Limb (tissue), 2 donors: ENCODE data around the gene MYO10.

ENCODE experiments used
- DNase-seq, 2 donors: peaks; one replicate each; pipeline ENCODE4 v3.0.0-alpha.2; 2016; ENCODE audit errors: extremely low spot score in 2 of 2

MYO10 gene

DNA sequence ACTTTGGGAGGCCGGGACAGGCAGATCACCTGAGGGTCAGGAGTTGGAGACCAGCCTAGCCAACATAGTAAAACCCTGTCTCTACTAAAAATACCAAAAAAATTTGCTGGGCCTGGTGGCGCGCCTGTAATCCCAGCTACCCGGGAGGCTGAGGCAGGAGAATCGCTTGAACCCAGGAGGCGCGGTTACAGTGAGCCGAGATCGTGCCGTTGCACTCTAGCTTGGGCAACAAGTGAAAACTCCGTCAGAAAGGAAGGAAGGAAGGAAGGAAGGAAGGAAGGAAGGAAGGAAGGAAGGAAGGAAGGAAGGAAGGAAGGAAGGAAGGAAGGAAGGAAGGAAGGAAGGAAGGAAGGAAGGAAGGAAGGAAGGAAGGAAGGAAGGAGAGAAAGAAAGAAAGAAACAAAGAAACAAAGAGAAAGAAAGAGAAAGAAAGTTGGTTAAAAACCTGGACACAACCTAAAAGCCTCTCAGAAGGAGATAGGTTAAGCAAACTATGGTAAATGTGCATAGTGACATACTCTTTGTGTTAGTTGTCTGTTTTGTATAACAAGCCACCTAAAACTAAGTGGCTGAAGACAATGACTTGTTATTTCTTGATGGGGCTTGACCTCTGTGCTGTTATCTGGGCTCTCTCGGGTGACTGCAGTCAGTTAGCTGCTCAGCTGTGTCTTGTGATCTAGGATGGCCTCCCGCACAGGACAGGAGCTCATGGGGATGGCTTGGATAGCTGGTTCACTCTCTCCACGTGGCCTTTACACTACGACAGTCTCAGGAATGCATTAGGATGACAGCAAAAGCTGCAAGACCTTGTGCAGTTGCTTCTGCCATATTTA, 8.0 kb upstream of the MYO10 start:
- DNase-seq = no peak

- DNase-seq = no peak
Observed at GRCh38 chr5:16937503-16938161, 1.5 kb upstream of the MYO10 start.

- no peak for DNase-seq
Observed at GRCh38 chr5:16936989-16937438, 926 bp upstream of the MYO10 start.

GRCh38 chr5:16935231-16936149, 598 bp downstream of the MYO10 start:
- DNase-seq = no peak

DNA sequence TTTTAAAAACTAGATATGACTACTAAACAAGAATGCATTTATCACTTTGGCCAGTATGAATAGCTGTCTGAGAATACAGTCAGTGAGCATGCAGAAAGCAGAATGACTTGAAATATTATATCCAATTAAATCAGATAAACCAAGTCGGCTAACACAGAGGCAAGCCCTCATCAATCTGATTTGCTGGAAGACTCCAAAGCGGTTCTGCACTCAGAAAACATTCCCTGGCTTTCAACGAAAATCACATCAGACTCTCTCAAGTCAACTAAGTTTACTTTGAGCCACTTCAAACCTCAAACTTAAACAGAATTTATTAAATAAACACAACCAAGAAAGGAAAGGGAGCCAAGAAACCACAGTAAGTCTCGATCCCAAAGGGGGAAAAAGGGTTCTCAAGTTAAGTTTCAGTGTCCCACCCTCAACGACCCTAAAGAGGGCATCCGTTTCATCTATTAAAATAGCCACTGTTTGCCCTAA, 1.4 kb downstream of the MYO10 start:
- no peak for DNase-seq

DNA sequence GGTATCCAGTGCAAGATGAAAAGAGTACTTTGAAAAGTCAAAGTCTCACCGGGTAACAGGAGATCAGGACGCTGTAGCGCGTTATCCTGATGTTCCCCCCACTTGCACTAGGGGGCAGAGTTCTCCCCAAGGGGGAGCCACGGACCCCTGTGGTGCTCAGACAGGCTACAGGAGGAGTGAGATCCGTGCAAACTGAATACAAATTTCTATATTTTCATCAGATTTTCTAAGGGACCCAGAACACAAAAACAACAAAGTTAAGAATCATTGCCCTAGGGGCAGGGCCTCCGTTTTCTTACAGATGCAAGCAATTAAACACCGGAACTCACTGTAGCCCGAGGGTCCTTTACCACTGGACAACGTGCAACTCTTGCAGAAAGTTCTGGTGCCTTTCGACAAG, 2.0 kb downstream of the MYO10 start:
- DNase-seq = peak; percentile 74 to 83

DNA sequence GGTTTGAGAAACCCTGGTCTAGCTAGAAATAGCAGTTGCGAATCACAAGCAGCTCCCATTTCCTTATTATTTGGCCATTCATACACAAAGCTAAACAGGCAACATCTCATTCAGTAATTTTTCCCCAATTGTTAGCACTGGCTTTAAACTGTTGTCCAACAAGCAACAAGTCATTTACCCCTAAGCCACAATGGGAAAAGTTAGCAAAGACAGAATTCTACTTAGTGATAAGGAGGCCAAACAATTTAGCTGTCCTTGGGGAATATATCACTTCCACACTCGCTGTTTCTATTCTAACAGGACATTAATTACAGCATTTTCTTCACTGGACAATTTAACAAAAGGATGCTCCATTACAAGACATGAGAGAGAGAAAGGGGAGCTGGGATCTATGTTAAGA, 2.8 kb downstream of the MYO10 start:
- no peak for DNase-seq

GRCh38 chr5:16932401-16932800, 3.7 kb downstream of the MYO10 start:
- DNase-seq = no peak

DNA sequence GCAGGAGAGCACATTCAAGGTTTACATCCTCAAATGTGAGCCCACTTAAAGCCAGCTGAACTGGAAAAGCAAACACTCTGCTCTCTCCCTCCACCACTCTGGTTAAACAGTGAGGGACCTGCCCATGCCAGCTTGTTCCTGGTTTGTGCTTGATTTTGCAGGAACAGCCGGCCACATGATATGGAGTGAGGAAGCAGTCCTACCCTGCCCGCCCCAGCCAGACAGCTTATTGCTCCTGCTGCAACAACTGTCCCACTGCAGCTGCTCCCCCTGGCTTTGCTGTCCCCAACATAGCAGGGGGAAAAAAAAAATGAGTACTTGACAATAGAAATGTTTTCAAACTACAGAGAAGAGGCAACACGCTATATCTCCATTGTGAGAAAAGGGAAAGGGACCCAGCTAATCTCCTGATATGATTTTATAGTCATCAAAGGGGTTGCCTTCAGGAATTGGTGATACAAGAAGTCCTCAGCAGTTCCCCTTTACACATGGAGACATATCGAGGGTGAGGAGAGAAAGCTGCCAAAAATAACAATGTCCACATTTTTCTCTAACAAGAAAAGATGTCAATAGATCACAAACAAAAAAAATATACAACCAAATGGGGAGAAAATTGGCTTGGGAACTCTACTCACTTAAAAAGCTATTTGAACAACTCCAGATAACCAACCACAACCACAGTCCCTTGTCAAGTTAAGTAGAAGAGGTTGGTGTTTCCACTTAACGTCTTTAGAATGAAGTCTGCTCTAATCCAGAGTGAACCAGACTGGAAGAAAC, 4.6 kb downstream of the MYO10 start:
- peak in 1 of 2 donors; percentile 43 for DNase-seq

DNA sequence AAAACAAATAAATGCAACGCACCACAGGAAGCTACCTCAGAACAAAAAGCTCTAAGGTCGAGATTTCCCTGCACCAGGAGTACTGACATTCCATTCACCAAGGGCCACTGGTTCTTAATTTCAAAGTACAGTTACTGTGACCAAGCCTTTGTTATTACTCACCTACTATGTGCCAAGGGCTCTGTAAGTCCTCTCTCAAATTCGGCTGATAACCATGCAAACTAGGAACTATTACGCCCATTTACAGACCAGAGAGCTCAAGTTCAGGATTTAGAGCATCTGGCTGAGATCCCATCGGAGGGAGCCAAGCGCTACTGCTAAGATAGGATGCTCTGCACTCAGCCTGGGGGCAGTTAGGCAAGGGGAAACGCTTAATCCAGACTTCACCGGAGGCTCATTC, 5.6 kb downstream of the MYO10 start:
- DNase-seq = no peak

DNA sequence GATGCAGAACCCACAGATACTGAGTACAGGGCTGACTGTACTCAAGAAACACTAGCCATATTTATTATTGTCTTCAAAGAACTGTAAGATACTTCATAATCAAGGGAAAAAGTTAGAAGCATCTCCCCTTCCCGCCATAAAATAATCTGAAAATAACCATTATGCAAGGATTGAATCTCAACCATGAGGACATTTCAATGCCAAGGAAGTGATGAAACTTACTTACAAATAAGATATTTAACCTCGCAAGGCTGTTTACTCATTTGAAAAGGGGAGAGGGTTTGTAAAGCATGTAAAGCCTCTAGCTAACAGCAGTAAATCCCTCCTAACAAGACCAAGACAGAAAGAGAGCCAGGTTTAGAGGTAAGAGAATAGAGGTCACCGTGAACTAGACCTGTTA, 6.3 kb downstream of the MYO10 start:
- DNase-seq = no peak

DNA sequence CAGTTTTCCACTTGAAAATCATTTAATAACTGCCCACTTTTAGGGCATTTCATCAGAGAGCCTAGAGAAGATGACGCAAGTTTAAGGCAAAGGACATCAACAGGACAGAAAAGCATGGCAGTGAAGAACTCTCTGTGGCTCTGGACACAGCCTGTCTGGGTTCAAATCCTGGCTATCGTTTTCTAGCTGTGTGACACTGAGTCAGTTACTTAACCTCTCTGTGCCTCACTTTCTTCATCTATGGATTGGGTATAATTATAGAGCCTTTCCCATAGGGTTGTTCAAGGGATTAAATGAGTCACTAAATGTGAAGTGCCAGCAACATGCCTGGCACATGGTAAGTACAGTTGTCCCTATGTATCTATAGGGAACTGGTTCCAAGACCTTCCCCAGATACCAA, 6.7 kb downstream of the MYO10 start:
- no peak for DNase-seq

DNA sequence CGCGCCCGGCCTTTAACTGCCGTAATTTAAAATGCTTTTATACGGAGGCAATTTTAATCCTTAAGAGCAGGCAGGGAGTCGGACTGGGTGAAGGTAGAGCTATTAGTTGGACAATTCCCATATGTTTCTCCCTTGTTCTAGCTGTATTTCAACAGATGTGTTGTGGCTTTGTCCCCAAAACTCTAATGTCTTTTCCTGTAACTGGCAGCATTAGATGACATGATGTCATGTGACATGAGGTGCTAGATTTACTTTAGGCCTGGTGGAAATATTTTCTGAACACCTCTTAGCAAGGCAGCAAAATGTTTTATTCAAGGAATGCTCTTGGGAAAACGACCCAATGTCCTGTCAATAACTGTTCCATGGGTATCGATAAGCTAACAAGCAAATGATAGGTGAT, 8.5 kb downstream of the MYO10 start:
- no peak for DNase-seq

- DNase-seq = no peak
Observed at GRCh38 chr5:16926417-16926816, 9.7 kb downstream of the MYO10 start.

GRCh38 chr5:16924206-16924605, 11.9 kb downstream of the MYO10 start:
- DNase-seq = no peak

DNA sequence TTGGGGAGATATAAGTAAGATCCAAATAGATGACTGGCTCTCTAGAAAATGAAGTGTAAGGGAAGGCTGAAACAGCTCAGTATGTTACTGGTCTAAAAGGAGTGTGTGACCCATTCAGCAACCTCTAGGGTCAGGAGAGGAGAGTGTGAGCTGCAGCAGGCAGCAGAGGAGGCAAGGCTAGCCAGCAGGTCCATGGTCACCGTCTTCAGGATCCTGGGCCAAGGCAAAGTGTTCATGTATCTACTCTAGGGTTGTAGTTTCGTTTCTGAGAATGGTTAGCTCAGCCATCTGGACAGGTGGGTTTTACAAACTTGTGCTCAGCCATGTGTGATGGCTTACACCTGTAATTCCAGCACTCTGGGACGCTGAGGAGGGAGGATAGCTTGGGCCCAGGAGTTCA, 13.7 kb downstream of the MYO10 start:
- DNase-seq = no peak

DNA sequence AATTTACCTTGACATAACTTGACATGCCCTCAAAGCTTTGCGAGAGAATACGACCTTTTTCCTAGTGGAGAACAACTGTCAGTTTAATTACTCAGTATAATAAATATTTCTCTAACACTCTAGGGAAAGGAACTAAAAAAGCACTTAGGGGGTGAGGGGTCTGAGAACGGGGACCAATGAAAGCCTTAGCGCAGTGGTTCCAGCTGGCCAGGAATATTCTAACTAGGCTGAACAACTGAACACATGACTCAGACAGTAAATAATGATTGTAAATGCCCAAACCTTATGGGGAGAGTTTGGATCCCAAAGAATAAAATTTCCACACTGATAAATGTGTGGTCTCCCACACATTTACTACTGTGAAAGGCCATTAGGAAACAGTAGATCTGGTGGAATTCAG, 14.9 kb downstream of the MYO10 start:
- no peak for DNase-seq

GRCh38 chr5:16920109-16920816, 15.8 kb downstream of the MYO10 start:
- DNase-seq = no peak

DNA sequence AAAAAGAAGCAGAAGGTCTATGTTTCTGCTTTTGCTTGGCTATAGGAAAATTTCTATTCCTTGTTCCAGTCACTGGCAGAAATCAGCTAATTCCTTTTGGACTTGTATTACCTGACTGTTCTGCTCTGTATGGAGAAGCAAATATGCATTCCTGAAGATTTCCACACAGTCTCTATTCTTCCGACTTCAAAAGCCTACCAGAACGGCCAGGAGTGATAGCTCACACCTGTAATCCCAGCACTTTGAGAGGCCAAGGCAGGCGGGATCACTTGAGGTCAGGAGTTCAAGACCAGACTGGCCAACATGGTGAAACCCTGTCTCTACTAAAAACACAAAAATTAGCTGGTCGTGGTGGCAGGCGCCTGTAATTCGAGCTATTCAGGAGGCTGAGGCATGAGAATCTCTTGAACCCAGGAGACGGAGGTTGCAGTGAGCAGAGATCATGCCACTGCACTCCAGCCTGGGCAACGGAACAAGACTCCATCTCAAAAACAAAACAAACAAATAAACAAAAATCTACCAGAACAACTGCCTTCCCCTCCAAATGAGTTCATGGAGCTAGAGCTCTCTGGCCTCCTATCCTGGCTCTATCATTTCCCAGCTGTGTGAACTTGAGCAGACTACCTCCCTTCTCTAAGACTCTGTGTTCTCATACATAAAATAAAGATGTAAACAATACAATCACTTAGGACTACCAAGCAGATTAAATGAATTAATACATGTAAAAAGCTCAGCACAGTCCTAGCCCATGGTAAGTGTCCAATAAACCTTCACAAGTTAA, 17.0 kb downstream of the MYO10 start:
- DNase-seq = no peak

- DNase-seq = no peak
Observed at GRCh38 chr5:16918156-16918555, 17.9 kb downstream of the MYO10 start.
